Lung (tissue), 12 donors: Measurements from ENCODE around the gene SLC6A7. TPM values are rescaled to one million over a fixed set of nuclear protein-coding genes. Genes with fewer than 3 reads are reported as not detected.

Source experiments
- ATAC-seq: fragments of 200-7000 bp; cut with Tn5 transposase; one replicate; pipeline ENCODE4 v1.9.1; 2020; ENCODE audit warnings: moderate number of reproducible peaks; ENCODE audit not compliant: insufficient read depth, low FRiP score
- DNase-seq, 3 donors: peaks; one replicate each; pipeline ENCODE4 v3.0.0-alpha.2; 2013 to 2017
- H3K27ac ChIP-seq, 2 donors: one replicate each; pipeline ENCODE4 v1.5.1; 2013; ENCODE audit warnings: mild to moderate bottlenecking in 2 of 2, moderate library complexity in 2 of 2, control low read depth in 1 of 2, inconsistent platforms in 1 of 2, low read depth in 1 of 2, low read length in 1 of 2
- H3K27me3 ChIP-seq, 3 donors: one replicate each; pipeline ENCODE4 v1.5.1; 2013; ENCODE audit warnings: low read length in 2 of 3; ENCODE audit not compliant: control insufficient read depth in 3 of 3, insufficient read depth in 3 of 3
- H3K36me3 ChIP-seq, 4 donors: one replicate each; pipeline ENCODE4 v1.5.1; 2013; ENCODE audit warnings: low read length in 4 of 4, mild to moderate bottlenecking in 1 of 4, moderate library complexity in 1 of 4; ENCODE audit not compliant: control insufficient read depth in 4 of 4, insufficient read depth in 4 of 4
- H3K4me1 ChIP-seq, 5 donors: one replicate each; pipeline ENCODE4 v1.5.1; 2013; ENCODE audit warnings: low read length in 5 of 5, mild to moderate bottlenecking in 2 of 5, moderate library complexity in 1 of 5; ENCODE audit not compliant: control insufficient read depth in 5 of 5, insufficient read depth in 5 of 5
- H3K4me3 ChIP-seq: one replicate; pipeline ENCODE4 v1.5.1; 2013; ENCODE audit warnings: mild to moderate bottlenecking, control low read depth, moderate library complexity
- H3K9ac ChIP-seq, 2 donors: one replicate each; pipeline ENCODE4 v1.5.1; 2013; ENCODE audit warnings: low read length in 2 of 2, control low read depth in 1 of 2; ENCODE audit not compliant: insufficient read depth in 1 of 2
- H3K9me3 ChIP-seq, 4 donors: one replicate each; pipeline ENCODE4 v1.5.1; 2013; ENCODE audit warnings: low read length in 3 of 4, mild to moderate bottlenecking in 1 of 4, moderate library complexity in 1 of 4; ENCODE audit not compliant: control insufficient read depth in 4 of 4, insufficient read depth in 3 of 4
- CTCF ChIP-seq: IDR thresholded peaks from 2 replicates; pipeline ENCODE4 v1.5.1; 2012; ENCODE audit warnings: mild to moderate bottlenecking; ENCODE audit errors: control extremely low read depth, extremely low read depth
- WGBS, 2 donors: extraction: QIAGEN DNeasy Blood & Tissue Kit; methylation state at CpG; one replicate each; pipeline ENCODE4 v1.1.7; 2013; 5-methylcytosine and 5-hydroxymethylcytosine counted together
- polyA plus RNA-seq, 2 donors: library from polyadenylated mRNA; stranded (reverse); fragments of 200-250 nt; gene quantifications; one replicate each; pipeline ENCODE4 v1.2.1, GENCODE V29; 2013
- total RNA-seq, 2 donors: library from RNA; depleted of rRNA in 1 of 2; stranded (reverse); fragments of >200 nt in 1 of 2; gene quantifications; one replicate each; pipeline ENCODE4 v1.2.1, GENCODE V29; 2014 to 2021
- donor health status: control.
- donor health status: control.
- donor health status: Bipolar disorder and iron deficiency.
- donor health status: healthy.
- donor health status: DM: yes; HTN: yes; CAD: no.

SLC6A7 gene
- total and polyA plus RNA-seq, 4 donors, result 0.02 to 0.06 (median 0.03) TPM; not detected in 1

- Histone ChIP-seq H3K9ac (no peak overlapping the region), H3K4me3 (no peak overlapping the region), H3K9me3 (no peaks in the 10 kb centered on the region), H3K27ac (peak overlapping the region; percentile 37 to 61), H3K36me3 (peaks cover 0 to 5% (median 1%) of the 10 kb centered on the region in 4 donors), H3K27me3 (no peaks in the 10 kb centered on the region), H3K4me1 (peaks cover 0 to 81% (median 37%) of the 10 kb centered on the region in 5 donors)
- ATAC-seq (no peak), DNase-seq (peak; percentile 78 to 83 (median 82))
- WGBS, 2 donors, result 59 to 73% methylated on average over 12 of the region's 12 CpGs
- TF ChIP-seq CTCF, result no peak
Observed at GRCh38 chr5:150158170-150158949, 31.5 kb upstream of the SLC6A7 start.

DNA sequence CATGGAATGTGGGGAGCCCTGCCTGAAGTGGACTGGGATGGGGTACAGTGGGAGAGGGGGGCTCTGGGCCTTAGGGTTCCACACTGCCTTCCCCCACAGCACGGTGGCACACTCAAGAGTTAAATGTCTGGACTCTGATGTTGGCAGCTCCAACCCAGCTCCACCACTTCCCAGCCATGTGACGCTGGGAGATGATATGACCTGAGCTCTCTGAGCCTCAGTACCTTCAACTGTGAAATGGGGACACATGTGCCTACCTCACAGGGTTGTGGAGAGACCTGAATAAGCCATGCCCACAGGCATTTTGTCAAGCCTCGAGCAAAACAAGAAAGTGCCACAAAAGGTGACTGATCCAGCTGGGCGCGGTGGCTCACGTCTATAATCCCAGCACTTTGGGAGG lies 30.8 kb upstream of the SLC6A7 start:
- no peak for TF ChIP-seq CTCF
- Histone ChIP-seq H3K27ac (peak overlapping the region; percentile 10 to 11), H3K9me3 (no peaks in the 10 kb centered on the region), H3K9ac (no peak overlapping the region), H3K36me3 (no peaks in the 10 kb centered on the region), H3K27me3 (no peaks in the 10 kb centered on the region), H3K4me1 (peaks cover 0 to 81% (median 35%) of the 10 kb centered on the region in 5 donors), H3K4me3 (no peak overlapping the region)
- no peak for ATAC-seq
- peak in 1 of 3 donors; percentile 58 for DNase-seq
- WGBS, 2 donors, result 81 to 84% methylated on average over 6 of the region's 6 CpGs

- 43 to 62% methylated on average over 9 of the region's 9 CpGs for WGBS, 2 donors
Observed at GRCh38 chr5:150159741-150160179, 30.1 kb upstream of the SLC6A7 start.

More at GRCh38 chr5:150159741-150160179, 30.1 kb upstream of the SLC6A7 start:
- peaks cover 0 to 80% (median 33%) of the 10 kb centered on the region in 5 donors for H3K4me1 ChIP-seq
- peak overlapping the region; percentile 2 to 52 for H3K27ac ChIP-seq
- no peaks in the 10 kb centered on the region for H3K27me3 ChIP-seq
- ATAC-seq (no peak), DNase-seq (peak; percentile 79 to 91 (median 82))
- H3K36me3 ChIP-seq, result no peaks in the 10 kb centered on the region
- no peak overlapping the region for H3K4me3 ChIP-seq
- no peak overlapping the region for H3K9ac ChIP-seq
- no peaks in the 10 kb centered on the region for H3K9me3 ChIP-seq
- no peak for TF ChIP-seq CTCF
